Activated CD8-positive, alpha-beta T cell treated with anti-CD3 and anti-CD28 coated beads for 36 hours (primary cell): ENCODE measurements around the gene KLRF1. TPM values are rescaled to one million over a fixed set of nuclear protein-coding genes. Genes with fewer than 3 reads are reported as not detected.
A peak's percentile ranks its signal among the peaks of the same experiment; 100 is the strongest.

Experiments
- ATAC-seq: fragments of 200-7000 bp; cut with Tn5 transposase; one replicate; pipeline ENCODE4 v1.10.0; 2021; ENCODE audit warnings: mild to moderate bottlenecking, moderate library complexity
- CTCF ChIA-PET: fragments of 350-600 bp; sonication (Branson Sonifier 250); formaldehyde crosslinking; loops from one replicate; lab custom pipeline; 2021; ENCODE audit warnings: antibody characterized with exemption; lab: Charles Lee
- POLR2A ChIA-PET: fragments of 350-600 bp; sonication (Branson Sonifier 250); formaldehyde crosslinking; loops from one replicate; lab custom pipeline; 2021; ENCODE audit warnings: antibody characterized with exemption; lab: Charles Lee
- DNase-seq: peaks from one replicate; pipeline ENCODE4 v3.0.0-alpha.2; 2020
- H3K27ac Mint-ChIP-seq: one replicate; pipeline ENCODE4 v1.8.0; 2021; ENCODE audit warnings: mild to moderate bottlenecking, mixed read lengths
- H3K27me3 Mint-ChIP-seq: one replicate; pipeline ENCODE4 v1.8.0; 2021; ENCODE audit warnings: mixed read lengths
- H3K36me3 Mint-ChIP-seq: one replicate; pipeline ENCODE4 v1.8.0; 2021; ENCODE audit warnings: low read depth, mixed read lengths
- H3K4me1 Mint-ChIP-seq: one replicate; pipeline ENCODE4 v1.8.0; 2021; ENCODE audit warnings: low read depth, mixed read lengths
- H3K4me3 Mint-ChIP-seq: one replicate; pipeline ENCODE4 v1.8.0; 2021; ENCODE audit warnings: mild to moderate bottlenecking, moderate library complexity, mixed read lengths
- H3K9me3 Mint-ChIP-seq: one replicate; pipeline ENCODE4 v1.8.0; 2021; ENCODE audit warnings: mixed read lengths
- intact Hi-C: fragments of 100-400 bp; cut with micrococcal nuclease; formaldehyde crosslinking; loops from one replicate; pipeline ENCODE4 v1.10.0; 2022
- total RNA-seq, 2 experiments: library from RNA; stranded (reverse); gene quantifications; one replicate each; pipeline ENCODE4 v1.2.3, GENCODE V29; 2021
- TF ChIP-seq, protein P1 (sequence below): fragments of 200-600 bp; IDR thresholded peaks from one replicate; pipeline ENCODE4 v1.8.0; 2022; ENCODE audit warnings: antibody characterized with exemption, mild to moderate bottlenecking

Gene KLRF1
- total RNA-seq, 2 experiments from 2014 or later: not detected

DNA sequence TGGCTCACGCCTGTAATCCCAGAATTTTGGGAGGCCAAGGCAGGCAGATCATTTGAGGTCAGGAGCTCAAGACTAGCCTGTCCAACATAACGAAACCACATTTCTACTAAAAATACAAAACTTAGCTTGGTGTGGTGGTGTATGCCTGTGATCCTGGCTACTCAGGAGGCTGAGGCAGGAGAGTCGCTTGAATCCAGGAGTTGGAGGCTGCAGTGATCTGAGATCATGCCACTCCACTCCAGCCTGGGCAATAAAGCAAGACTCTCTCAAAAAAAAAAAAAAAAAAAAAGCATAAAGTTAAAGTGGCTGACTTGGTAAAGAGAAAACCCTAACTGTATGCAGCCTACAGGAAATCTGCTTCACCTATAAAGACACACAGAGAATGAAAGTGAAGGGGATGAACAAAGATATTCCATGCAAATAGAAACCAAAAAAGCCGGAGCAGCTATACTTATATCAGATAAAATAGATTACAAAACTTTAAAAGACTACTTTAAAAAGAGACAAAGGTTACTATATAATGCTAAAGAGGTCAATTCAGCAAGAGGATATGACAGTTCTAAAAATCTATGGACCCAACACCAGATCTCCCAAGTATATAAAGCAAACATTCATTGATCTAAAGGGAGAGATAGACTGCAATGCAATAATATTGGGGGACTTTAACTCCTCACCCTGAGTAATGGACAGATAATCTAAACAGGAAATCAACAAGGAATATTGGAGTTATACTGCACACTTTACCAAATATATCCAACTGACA lies 37.8 kb downstream of the KLRF1 start:
- CTCF ChIA-PET: interaction anchor here (0.6 to 3.0 kb wide), 7 partner anchors 42 to 344 kb away, joined by 3 to 9 read pairs (median 4); no protein-coding TSS in a partner anchor
- H3K36me3 Mint-ChIP-seq: peaks cover 47% of the 10 kb centered on the region

DNA sequence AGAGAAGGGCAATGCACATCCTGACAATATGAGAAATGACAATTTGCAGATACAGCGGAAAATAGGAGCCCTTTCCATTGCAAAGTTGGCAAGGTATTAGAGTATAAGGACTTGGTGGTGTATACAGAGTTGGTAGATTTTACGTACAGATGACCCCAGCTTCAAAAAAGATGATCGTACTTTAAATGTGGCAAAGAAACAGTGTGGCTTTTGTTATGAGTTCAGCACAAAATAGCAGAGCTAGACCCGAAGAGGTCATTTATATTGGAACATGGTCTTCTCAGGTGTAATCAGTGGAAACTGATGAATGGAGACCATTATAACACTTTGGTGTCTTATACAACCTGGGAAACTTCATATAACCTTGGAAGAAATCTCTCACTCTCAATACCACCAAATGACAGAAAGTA lies 39.6 kb downstream of the KLRF1 start:
- H3K4me1 Mint-ChIP-seq: peaks cover 37% of the 10 kb centered on the region
- H3K4me3 Mint-ChIP-seq: peak overlapping the region; percentile 85
- peaks cover 42% of the 10 kb centered on the region for H3K36me3 Mint-ChIP-seq
- ChIA-PET POLR2A (interaction anchor here (0.7 to 7.6 kb wide), 18 partner anchors 18 to 694 kb away, joined by 3 to 292 read pairs (median 6); partner anchors contain the start of genes CD69 and CLEC2D), CTCF (interaction anchor here (0.7 to 3.5 kb wide), 11 partner anchors 10 to 124 kb away, joined by 3 to 21 read pairs (median 6); partner anchors contain the start of gene CD69)
- peak overlapping the region; percentile 93 for H3K27ac Mint-ChIP-seq
- TF ChIP-seq, protein P1, sequence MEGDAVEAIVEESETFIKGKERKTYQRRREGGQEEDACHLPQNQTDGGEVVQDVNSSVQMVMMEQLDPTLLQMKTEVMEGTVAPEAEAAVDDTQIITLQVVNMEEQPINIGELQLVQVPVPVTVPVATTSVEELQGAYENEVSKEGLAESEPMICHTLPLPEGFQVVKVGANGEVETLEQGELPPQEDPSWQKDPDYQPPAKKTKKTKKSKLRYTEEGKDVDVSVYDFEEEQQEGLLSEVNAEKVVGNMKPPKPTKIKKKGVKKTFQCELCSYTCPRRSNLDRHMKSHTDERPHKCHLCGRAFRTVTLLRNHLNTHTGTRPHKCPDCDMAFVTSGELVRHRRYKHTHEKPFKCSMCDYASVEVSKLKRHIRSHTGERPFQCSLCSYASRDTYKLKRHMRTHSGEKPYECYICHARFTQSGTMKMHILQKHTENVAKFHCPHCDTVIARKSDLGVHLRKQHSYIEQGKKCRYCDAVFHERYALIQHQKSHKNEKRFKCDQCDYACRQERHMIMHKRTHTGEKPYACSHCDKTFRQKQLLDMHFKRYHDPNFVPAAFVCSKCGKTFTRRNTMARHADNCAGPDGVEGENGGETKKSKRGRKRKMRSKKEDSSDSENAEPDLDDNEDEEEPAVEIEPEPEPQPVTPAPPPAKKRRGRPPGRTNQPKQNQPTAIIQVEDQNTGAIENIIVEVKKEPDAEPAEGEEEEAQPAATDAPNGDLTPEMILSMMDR: no peak
- DNase-seq: no peak
- intact Hi-C loops: loop anchor here (5.0 kb wide), 3 partner anchors 55 to 70 kb away; no protein-coding TSS in a partner anchor
- peak; percentile 8 for ATAC-seq
- H3K27me3 Mint-ChIP-seq: no peaks in the 10 kb centered on the region
- peaks cover 19% of the 10 kb centered on the region for H3K9me3 Mint-ChIP-seq

More for the DNA sequence above, 37.8 kb downstream of the KLRF1 start:
- Mint-ChIP-seq H3K27ac (peak overlapping the region; percentile 93), H3K4me1 (peaks cover 38% of the 10 kb centered on the region), H3K9me3 (peaks cover 19% of the 10 kb centered on the region), H3K4me3 (peak overlapping the region; percentile 85), H3K27me3 (no peaks in the 10 kb centered on the region)
- intact Hi-C loops: loop anchor here (5.0 kb wide), 3 partner anchors 53 to 68 kb away; no protein-coding TSS in a partner anchor
- POLR2A ChIA-PET: interaction anchor here (0.9 to 7.6 kb wide), 8 partner anchors 13 to 220 kb away, joined by 3 to 292 read pairs (median 4); partner anchors contain the start of genes CD69 and CLEC2D
- TF ChIP-seq, protein P1: no peak
- ATAC-seq (peak; percentile 40), DNase-seq (no peak)

DNA sequence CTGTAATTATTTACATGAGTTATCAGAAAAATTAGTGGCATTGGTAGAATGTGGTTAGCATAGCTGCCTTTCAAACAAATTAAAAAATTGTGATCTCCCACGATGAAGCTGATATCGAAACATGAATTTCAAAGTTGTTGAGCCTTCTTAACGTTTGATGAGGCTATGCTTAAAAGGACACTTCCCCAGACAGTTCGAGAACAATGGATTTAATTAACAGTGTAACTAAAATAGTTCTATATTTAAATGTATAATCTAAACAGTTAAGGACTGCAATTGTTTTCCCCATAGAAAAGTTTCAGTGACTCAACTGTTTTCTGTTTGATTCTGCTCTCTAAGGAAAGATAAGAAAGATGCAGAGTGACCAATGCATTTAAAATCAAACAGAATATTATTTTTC lies 40.2 kb downstream of the KLRF1 start:
- POLR2A ChIA-PET: interaction anchor here (1.0 to 7.6 kb wide), 16 partner anchors 12 to 694 kb away, joined by 3 to 292 read pairs (median 5); partner anchors contain the start of genes CD69 and CLEC2D
- no peak for DNase-seq
- peak overlapping the region; percentile 85 for H3K4me3 Mint-ChIP-seq
- H3K27me3 Mint-ChIP-seq: no peaks in the 10 kb centered on the region
- peaks cover 41% of the 10 kb centered on the region for H3K36me3 Mint-ChIP-seq
- TF ChIP-seq, protein P1: no peak
- intact Hi-C loops: loop anchor here (5.0 kb wide), 3 partner anchors 55 to 70 kb away; no protein-coding TSS in a partner anchor
- CTCF ChIA-PET: interaction anchor here (1.2 to 3.5 kb wide), 9 partner anchors 39 to 125 kb away, joined by 3 to 21 read pairs (median 8); partner anchors contain the start of gene CD69
- H3K4me1 Mint-ChIP-seq: peaks cover 38% of the 10 kb centered on the region
- H3K27ac Mint-ChIP-seq: peak overlapping the region; percentile 93
- no peak for ATAC-seq
- H3K9me3 Mint-ChIP-seq: peaks cover 17% of the 10 kb centered on the region

DNA sequence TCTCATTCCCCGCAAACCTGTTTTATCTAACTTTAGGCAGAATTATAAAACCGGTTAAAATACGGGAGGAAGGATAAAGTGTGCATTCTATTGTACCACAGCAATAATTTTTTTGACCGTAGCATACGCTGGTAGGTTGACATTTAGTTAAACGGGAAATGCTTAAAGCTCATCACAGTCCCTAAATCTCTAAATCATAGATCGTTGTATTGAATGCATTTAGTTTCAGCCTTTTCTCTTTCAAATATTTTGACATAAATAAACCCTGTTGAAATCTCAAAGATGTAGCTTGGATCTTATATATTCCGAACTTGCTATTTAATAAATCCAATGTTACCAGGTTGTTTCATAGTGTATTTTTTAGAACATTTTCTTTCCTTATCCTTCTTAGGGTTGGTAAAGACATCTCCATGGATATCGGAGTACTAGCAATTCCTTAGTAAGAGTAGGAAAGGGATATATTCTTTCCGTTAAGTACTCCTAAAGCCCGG lies 41.1 kb downstream of the KLRF1 start:
- Mint-ChIP-seq H3K4me3 (peak overlapping the region; percentile 85), H3K4me1 (peaks cover 34% of the 10 kb centered on the region), H3K27ac (peak overlapping the region; percentile 89), H3K27me3 (no peaks in the 10 kb centered on the region), H3K36me3 (peaks cover 33% of the 10 kb centered on the region), H3K9me3 (peaks cover 9% of the 10 kb centered on the region)
- no peak for ATAC-seq
- no peak for DNase-seq
- CTCF ChIA-PET: interaction anchor here (0.9 to 3.5 kb wide), 9 partner anchors 53 to 125 kb away, joined by 3 to 21 read pairs (median 3); partner anchors contain the start of gene CD69
- TF ChIP-seq, protein P1: no peak
- intact Hi-C loops: loop anchor here (5.0 kb wide), 3 partner anchors 56 to 71 kb away; no protein-coding TSS in a partner anchor
- POLR2A ChIA-PET: interaction anchor here (0.8 to 7.6 kb wide), 10 partner anchors 12 to 687 kb away, joined by 3 to 292 read pairs (median 14); partner anchors contain the start of genes CD69 and CLEC2D
